Superior temporal gyrus (tissue), 1 donor: ENCODE data around the gene L3MBTL4.
A peak's percentile ranks its signal among the peaks of the same experiment; 100 is the strongest.

Source experiments
- DNase-seq: peaks from one replicate; pipeline ENCODE4 v3.0.0-alpha.2; 2016; ENCODE audit errors: extremely low spot score

L3MBTL4 gene

DNA sequence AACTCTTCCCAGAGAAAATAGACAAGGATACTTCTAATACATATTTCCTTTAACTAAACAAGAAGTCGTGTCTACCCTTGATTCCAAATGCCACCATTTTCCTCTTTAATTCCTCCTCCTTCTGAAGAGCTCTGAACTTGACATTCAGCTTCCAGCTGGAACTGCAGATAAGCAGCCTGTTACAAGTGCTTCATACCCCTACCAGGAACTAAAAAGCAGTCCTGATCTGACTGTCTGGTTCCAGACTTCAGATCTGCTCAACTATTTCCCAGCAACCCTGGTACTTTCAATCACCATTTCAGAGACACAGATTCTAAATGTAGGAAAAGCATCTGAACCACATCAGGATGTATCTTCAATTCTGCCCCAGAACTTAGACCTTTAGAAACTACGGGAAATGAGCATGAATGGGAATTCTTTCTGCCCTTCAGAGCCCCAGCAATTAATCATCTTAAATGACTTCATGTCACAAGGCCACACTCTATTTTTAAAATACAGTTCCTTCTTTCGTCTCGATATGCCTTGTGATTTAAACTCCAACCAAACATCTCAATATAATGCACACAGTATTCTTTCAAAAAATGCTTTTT lies 159.5 kb downstream of the L3MBTL4 start:
- no peak for DNase-seq

DNA sequence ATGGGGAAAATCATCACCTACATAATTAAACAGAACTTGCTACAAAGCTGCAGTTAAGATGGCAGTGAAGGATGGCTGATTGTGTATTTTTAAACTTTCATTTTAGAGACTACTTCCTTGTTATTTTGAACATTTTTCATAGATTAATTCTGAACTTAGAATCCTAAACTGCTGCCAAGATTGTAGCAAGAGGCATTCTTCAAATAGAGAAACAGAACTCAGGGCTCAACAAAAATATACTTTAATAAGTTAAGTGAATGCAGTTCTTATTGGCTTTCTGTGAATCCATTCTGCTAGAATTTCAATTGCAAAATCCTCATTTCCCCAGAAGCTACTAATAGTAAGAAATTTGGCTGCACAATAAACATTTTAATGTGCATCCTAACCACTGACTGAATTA lies 160.3 kb downstream of the L3MBTL4 start:
- DNase-seq = no peak

DNA sequence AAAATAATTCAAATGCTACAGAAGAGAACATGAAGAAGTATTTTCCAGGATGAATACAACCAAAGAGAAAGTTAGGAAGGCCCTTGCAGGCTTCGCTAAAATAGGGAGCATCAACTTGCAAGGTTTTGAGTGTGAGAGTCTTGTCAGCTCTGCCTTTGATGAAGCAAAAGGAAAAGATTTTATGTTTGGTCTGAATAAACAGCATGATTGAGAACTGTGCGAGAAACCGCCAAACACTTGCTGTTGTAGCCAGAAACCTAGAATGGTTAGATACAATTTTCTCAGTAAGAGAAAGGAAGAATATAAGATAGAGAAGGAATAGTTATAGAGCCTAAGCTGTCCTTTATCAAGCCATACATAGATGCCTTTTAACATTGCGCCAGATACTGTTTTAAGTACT lies 163.6 kb downstream of the L3MBTL4 start:
- DNase-seq = no peak

DNA sequence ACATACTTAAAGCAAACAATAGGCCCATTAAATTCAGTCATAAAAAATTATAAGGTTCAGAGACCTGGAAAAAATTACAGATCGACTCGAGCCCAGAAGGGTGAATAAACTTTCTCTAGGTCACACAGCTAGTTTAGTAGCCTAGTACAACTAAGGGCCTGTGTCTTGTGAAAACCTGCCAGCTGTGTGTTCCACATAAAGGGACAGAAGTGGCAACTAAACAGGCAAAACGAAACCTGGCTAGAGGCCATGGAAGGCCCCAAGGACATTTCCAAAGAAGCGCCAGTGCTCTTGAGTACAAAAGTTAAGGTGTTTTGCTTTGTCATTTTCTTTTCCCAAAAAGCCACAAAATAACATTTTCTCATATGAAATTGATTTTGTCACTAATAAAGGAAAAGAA lies 164.9 kb downstream of the L3MBTL4 start:
- no peak for DNase-seq

DNA sequence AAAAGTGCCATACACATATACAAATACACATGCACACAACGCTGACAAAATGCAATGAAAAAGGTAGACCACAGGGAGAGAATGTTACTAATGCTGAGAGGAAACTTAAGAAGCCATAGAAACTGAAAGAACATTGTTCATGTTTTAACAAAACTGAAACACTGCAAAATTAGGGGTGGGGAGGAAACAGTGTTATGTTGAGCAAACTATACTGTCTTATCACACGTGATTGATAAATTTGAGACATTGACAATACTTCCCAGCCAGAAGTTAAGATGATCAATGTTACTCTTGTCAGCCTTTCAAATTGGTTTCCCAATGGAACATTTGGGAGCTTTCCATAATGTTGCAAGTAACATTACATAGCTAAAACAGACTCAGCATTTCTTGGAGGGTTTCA lies 165.5 kb downstream of the L3MBTL4 start:
- no peak for DNase-seq

- no peak for DNase-seq
These were observed 166.7 kb downstream of the L3MBTL4 start for GRCh38 chr18:6248017-6248416.

- no peak for DNase-seq
These were observed 172.7 kb downstream of the L3MBTL4 start for GRCh38 chr18:6242004-6242403.

DNA sequence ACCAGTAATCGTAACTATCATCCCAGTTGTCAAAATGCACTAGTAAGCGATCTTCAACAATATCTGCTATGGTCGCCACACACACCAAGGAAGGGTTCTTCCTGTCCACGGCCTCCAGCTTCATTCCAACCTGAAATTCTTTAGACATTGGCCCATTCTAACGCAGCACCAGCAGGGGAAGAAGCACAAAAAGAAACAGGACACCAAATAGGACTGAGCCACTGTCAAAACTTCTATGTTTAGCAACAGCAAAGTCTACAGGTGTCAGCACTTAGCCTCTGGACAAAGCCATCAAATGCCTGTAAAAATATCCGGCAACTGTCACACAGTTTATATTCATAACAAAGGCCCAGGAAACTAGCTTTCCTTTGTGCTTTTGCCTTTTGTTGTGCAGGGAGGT lies 175.0 kb downstream of the L3MBTL4 start:
- peak; percentile 5 for DNase-seq

GRCh38 chr18:6236258-6236657 lies 178.5 kb downstream of the L3MBTL4 start:
- DNase-seq = peak; percentile 63

DNA sequence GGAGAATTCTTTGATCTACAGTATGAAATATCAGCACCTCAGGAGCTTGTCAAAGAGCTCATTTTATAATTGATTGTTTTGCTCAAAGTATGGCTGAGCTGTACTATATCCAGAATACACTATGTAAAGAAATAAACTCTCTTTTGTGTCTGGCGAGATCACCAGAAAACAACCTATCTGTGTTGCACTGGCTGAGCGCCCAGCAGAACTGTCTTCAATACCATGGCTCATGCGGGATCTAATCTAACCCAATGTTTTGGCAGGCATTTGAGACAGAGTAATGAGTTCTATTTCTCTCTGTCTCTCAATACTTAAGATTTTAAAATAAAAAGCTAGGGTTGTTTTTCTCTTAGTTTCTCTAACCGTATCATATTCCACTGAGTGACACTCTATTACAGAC lies 192.4 kb downstream of the L3MBTL4 start:
- DNase-seq = peak; percentile 42

DNA sequence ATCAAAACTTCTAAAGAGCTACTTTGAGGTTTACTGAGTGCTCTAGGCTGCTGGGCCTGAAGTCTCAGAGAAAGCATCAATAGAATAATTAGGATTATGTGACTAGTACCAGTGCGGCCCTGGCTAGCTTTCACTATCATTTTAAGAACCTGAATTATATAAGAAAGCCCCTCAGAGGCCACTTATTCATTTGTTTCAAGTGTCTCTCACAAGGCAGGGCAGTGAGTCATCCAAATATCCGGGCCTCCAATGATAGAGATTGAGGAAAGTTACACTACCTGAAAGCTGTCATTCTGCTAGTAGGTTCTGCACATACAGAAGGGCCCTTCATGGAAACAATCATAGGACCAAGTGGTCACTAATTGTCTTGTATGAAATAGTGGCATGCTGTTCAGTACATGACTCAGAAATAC lies 193.1 kb downstream of the L3MBTL4 start:
- DNase-seq = no peak

- no peak for DNase-seq
These were observed 194.6 kb downstream of the L3MBTL4 start for GRCh38 chr18:6220129-6220528.

DNA sequence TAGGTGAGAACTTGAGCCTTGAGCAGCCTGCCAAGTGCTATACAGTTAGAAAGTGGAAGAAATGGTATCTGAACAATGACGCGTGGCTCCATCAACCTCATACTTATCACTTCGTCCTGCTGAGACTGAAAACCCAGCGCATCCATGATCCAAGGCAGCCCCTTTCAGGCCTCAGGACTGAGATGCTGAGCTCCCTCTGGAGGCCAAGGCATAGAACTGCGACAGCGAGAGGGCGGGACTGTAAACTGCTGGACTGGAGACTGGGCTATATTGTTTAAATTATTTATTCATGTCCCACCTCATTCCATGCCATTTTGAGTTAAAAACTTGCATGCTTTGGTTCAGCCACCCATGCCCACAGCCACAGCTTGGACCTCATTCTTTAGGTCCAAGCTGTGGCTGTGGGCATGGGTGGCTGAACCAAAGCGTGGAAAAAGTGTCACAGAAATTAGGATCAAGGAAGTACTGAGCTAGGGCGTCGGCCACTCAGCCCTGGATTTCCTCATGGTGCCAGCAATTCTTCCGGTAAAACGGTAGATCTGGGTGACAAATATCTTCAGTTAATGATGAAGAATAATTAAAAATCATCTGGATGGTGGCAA lies 195.5 kb downstream of the L3MBTL4 start:
- DNase-seq = no peak

DNA sequence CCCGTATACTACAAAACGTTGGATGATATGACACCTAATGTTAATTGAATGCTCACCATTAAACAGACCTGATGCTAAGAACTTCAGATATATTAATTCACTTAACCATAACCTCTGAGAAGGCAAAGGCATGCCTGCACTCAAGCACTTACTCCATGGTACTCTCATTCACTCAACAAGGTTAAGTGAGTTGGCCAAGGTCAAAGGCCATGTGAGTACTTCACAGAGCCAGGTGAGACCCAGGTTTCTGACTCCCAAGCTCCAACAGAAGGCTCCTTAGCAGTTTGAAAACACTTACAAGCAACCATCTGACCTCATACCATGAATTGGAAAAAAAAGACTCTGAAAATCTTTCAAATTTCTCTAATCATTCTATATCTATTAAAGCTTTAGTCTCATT lies 198.8 kb downstream of the L3MBTL4 start:
- DNase-seq = no peak

DNA sequence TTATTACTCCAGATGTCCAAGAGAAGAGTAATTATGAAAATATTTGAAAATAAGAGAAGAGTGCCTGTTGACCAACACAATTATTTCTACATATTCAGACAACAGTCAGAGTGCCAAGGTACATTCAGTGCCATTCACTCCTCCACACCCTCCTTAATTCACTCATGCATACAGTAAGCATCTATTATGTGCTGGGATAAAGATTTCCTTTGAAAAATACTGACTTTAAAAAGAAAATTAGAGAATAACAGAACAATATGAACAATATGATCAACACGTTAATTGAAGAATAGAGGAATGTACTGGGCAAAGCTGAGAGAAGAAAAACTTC lies 203.6 kb downstream of the L3MBTL4 start:
- no peak for DNase-seq

GRCh38 chr18:6210349-6211173 lies 204.2 kb downstream of the L3MBTL4 start:
- no peak for DNase-seq

- DNase-seq = no peak
These were observed 206.8 kb downstream of the L3MBTL4 start for GRCh38 chr18:6207941-6208340.

DNA sequence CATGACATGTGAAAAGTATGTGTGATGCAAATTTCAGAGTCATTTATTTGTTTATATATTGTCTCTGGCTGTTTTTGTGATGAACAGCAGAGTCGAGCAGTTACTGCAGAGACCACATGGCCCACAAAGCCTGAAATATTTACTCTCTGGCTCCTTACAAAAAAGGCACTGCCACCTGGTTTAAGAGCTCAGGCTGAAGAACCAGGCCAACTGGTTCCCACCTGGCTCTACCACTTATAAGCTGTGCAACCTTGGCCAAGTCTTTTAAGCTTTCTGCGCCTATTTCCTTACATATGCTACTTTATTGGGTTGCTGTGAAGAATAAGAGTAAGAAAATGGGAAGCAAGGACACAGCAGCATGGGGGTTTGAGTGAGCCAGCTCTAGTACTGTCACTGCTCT lies 207.6 kb downstream of the L3MBTL4 start:
- no peak for DNase-seq

- DNase-seq = no peak
These were observed 209.0 kb downstream of the L3MBTL4 start for GRCh38 chr18:6205706-6206105.

- DNase-seq = no peak
These were observed 210.2 kb downstream of the L3MBTL4 start for GRCh38 chr18:6204476-6204875.

- DNase-seq = no peak
These were observed 210.9 kb downstream of the L3MBTL4 start for GRCh38 chr18:6203791-6204190.

GRCh38 chr18:6202861-6203260 lies 211.8 kb downstream of the L3MBTL4 start:
- DNase-seq = no peak

GRCh38 chr18:6200204-6200774 lies 214.4 kb downstream of the L3MBTL4 start:
- no peak for DNase-seq
